ENCODE measurements around the gene APEH.

APEH gene

DNA sequence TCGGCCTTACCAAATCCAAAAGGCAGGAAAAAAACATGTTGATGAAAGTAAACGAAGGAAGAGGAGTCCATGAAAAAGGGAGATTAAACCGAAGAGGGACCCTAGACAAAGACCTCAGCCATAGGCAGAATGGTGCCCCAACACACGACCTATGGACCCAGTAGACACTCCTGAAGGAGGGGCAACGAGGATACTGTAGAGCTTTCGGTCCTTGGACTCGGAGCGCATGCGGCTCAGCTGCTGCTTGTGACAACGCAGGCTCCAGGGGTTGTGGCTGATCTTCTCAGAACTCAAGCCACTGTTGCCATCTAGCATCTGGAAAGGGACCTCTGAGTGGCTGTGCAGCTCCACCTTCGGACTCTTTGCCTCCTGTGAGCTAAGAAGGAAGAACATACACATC, 58.4 kb downstream of the APEH start:
- DNase-seq: no peak

DNA sequence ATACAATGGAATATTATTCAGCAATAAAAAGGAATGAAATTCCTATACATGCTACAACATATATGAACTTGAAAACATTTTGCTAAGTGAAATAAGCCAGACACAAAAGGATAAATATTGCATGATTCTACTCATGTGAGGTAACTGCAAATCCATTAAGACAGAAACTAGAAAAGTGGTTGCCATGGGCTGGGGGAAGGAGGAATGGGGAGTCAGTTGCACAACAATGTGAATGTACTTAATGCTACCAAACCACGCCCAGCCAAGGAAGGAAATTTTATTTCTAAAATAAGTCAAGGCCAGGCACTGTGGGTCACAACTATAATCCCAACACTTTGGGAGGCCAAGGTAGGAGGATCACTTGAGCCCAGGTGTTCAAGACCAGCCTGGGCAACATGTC, 59.4 kb downstream of the APEH start:
- no peak for DNase-seq
